T-helper 1 cell (primary cell): ENCODE measurements around the gene KDM3B.
"Not testable (repeated sequence)": the region's sequence is repeated elsewhere in the genome, so short reads cannot be mapped to it uniquely, and the experiment has no call there.

Source experiments
- DNase-seq, 5 donors: peaks; one replicate each; pipeline ENCODE4 v3.0.0-alpha.2; 2012 to 2020

The KDM3B gene

DNA sequence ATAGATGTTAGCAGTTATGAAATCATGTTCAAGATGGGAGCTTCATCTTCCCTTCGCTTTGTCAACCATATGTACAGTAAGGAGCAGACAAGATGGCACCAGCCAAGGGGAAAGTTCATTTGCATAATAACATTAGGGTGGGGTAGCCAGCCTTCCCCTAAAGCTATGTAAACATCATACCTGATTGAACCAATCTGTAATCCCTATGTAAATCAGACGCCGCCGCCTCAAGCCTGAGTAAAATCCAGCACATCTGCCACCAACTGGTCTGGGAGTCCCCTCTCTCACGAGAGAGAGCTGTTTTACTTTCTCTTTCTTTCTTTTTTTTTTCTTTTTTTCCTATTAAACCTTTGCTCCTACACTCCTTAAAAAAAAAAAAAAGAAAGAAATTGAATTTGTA is 55.5 kb downstream of the KDM3B start:
- peak in 1 of 5 donors; percentile 59 for DNase-seq

DNA sequence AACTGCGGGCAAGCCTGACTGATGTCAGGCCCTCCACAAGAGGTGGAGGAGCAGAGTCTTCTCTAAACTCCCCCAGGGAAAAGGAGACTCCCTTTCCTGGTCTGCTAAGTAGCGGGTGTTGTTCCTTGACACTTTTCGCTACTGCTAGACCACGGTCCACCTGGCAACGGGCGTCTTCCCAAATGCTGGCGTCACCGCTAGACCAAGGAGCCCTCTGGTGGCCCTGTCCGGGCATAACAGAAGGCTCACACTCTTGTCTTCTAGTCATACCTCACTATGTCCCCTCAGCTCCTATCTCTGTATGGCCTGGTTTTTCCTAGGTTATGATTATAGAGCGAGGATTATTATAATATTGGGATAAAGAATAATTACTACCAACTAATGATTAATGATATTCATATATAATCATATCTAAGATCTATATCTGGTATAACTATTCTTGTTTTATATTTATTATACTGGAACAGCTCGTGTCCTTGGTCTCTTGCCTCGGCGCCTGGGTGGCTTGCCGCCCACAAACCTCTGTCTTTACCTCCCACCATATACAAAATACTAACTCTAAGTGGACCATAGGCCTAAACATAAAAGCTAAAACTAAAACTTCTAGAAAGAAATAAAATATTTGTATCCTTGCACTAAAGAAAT is 58.6 kb downstream of the KDM3B start:
- not testable (repeated sequence) for DNase-seq

DNA sequence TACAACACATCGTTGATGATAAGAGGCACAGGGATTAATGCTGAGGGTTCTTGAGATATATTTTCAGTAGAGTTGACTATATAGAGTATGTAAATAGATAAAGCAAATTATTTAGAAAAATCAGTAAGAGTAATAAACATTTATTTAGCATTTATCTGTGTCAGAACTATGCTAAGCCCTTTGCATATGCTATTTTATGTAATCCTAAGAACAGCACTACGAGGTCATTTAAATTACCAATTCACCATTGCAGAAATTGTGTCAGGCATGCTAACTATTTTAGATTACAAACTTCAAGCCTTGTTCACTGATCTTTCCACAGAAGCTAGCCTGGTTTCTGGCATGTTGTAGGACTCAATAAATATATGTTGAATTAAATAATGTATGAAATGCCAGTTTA is 66.0 kb downstream of the KDM3B start:
- no peak for DNase-seq

DNA sequence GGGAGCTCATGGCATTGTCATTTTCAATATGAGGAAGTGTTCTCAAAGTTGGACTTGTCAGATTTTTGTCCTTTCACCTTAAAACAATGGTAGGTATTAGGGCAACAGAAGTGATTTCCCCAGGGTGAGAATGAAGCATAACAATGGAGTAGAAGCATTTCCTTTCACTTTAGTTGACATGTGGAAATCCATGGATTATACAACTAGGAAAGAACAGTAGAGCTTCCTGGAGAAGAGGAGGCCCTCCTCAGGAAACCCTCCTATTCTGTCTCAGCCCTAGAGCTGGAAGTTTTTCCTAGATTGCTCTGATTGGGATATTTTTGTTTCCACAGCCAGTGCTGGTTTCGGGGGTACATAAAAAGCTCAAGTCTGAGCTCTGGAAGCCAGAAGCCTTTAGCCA is 72.6 kb downstream of the KDM3B start:
- no peak for DNase-seq

DNA sequence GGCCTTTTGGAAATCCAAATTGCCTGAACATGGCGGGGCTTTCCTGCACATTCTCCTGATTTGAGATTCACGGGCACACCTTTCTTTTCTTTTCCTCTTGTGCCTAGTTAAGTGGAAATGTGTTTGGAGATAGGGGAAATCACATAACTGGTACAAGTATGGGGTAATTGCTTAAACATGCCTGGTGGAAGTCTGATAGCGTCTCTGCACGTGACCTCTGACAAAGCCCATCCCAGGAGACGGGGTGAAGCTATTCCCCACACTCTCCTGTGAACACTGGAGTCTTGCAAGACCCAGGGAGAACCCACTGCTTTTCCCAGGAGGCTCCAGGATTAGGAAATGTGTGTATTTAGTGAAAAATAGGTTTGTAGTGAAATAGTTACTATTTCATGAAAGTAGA is 83.5 kb downstream of the KDM3B start:
- DNase-seq: no peak

DNA sequence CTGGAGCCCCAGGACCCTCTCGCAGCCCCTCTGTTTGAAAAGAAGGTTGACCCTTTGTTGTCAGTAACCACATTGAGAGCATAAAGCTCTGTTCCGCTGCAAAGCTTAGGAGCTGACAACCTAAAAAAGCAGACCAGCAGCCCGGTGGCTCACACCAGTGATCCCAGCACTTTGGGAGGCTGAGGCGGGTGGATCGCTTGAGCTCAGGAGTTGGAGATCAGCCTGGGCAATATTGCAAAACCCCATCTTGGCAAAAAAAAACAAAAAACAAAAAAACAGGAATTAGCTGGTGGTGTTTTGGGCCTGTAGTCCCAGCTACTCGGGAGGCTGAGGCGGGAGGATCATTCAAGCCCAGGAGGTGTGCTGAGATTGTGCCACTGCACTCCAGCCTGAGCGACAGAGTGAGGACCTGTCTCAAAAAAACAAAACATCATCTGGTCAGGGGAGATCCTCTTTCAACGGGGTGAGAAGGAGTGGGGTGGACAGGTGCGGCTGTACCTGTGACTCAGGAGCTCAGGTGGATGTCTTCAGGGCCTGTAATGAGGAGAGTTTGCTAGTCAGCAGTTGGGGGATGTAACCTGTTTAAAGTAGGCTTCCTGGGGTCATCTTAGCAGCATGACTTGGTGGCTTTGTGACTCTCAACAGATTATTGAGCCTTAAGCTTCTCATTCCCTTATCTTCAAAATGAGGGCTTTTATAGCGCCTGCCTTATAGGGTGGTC is 85.7 kb downstream of the KDM3B start:
- DNase-seq: no peak

DNA sequence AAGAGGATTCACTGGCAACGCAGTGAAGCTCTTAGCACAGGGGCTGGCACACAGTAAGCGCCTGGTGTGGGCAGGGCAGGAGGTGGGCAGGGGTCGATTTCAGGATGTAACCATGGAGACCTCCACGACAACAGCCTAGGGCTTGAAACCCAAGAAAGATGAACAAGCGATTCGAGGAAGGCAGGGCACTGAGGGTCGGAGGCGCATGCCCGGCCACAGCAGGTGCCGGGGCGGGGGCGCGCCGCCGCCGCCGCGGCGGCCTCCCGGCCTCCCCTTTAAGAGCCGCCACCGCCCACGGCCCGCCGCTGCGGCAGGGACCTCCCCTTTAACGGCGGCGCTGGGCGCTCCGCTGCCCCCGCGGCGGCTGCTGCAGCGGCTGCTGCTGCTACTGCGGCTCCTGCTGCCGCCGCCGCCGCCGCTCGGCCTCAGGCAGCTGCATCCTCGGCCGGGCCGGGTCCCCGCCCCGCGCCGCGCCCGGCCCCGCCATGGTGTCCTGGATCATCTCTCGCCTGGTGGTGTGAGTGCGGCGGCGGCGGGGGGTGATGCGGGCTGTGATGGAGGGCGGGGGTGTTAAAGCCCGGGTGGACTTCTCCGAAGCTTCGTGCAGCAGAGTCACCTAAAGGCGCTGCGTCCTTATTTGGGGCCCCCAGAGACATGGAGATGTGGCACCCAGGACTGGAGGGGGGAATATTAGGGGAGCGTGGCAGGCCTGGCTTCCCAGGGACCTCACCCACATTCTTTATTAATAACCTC is 86.4 kb downstream of the KDM3B start, which contains the start of gene REEP2:
Gene REEP2 (plus strand): TSS at position 334 of the 753 bp plus-strand sequence. CDS start 152 bp downstream, at position 486.
- DNase-seq: peak; percentile 31 to 62 (median 45)

DNA sequence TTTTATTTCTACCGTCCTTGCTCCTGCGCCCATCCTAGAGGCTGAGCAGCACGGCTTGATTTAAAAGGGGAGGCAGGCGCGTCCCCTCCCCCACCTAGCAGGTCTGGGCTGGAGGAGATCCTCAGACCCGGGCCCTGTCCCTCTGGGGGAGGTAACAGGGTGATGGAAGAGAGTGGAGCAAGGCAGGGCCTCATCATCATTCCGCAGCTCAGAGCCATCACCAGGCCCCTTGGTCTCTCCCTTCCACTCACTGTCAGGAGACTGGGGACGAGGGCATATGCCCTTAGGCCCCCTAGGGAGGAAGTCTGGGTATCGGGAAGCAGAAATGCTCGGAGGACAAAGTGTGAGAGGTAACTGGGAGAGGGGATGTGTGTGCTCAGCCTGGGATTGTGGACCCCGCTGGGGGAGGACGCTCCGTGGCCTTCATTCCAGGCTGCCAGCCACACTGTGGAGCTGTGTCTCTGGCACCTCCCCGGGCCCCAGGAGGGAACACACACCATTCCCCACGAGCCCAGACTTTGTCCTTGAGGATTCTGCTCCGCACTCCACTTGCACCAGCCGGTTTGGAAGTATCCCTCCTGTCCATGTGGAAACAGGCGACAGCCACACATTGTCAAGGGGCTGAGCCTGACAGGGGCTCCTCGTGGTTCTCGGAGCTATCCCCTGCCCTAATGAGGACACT is 87.1 kb downstream of the KDM3B start:
- DNase-seq: no peak

DNA sequence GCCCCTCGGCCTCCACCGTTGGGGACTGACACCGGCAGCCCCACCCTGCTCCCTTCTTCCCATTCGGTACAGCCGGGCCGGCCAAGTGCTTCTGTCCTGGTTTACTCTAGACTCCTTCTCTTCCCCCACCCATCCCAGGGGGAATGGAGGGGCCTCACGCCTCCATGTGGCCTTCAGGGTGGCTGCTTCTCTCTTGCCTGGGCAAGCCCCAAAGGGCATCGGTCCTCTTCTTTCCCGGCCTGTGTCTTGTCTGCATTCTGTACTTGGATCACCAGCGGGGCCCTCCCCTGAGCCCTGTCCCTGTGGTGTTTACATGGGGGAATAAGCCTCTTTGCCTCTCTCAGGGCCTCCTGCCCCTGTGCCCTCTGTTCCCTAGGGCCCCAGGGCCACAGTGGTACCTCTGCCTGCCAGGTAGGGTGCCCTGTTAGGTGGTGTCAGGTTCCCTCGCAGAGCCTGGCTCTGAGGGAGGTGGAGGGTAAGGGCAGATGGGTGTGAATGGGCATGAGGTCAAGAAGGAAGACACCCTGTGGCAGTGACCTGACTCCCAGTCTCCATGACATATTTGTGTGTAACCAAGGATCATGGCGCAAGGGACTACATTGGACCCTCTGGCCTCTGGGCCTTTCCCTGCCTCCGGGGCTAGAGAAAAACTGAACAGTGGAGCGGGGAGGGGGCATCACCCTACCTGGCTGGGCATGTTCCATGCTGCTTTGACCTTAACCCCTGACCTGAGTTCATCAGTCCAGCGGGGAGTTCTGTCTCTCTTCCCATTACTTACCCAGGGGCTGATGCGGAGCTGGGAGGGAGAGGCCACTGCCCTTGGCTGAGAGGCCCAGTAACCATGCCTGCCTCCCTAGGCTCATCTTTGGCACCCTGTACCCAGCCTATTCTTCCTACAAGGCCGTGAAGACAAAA is 87.9 kb downstream of the KDM3B start:
- DNase-seq: no peak

DNA sequence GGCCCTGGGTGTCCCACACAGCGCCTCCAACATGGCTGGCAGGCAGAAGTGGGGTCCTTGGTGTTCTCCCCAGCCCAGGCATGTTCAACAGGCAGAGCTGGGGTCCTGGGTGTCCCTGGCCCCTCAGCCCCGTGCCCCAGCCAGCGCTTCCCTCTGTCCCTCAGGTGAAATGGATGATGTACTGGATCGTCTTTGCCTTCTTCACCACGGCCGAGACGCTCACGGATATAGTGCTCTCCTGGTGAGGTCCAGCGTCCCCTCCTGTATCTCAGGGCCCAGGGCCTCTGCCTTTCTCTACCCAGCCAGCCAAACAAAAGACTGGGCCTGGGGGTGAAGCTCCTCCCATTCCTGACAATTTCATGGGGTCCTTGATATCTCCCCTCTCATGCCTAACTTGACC is 88.7 kb downstream of the KDM3B start:
- no peak for DNase-seq

DNA sequence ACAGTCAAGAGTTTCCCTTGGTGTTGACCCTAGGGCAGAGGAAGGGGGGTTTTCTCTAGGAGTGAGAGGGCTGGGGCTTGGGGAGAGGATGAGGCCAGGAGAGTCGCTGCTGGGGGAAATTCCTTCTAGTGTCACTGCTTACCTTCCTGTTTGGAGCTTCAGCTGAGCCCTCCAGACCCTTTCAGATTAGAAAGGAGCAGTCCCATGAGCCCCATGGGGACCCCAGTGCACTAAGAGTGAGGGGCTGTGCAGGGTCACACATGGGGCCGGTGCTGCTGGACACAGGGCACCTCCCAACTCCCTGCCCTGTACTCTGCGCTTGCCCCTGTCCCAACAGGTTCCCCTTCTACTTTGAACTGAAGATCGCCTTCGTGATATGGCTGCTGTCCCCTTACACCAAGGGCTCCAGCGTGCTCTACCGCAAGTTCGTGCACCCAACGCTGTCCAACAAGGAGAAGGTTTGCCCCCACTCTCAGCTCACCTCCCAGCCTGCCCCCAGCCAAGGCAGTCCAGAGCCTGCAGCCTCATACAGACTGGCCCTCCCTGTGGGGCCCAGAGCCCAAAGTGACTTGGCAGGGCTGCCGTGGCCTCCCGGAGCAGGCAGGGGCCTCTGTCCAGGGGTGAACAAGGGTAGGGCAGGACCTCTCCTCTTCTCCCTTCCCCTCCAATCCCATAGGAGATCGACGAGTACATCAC is 91.7 kb downstream of the KDM3B start:
- no peak for DNase-seq

DNA sequence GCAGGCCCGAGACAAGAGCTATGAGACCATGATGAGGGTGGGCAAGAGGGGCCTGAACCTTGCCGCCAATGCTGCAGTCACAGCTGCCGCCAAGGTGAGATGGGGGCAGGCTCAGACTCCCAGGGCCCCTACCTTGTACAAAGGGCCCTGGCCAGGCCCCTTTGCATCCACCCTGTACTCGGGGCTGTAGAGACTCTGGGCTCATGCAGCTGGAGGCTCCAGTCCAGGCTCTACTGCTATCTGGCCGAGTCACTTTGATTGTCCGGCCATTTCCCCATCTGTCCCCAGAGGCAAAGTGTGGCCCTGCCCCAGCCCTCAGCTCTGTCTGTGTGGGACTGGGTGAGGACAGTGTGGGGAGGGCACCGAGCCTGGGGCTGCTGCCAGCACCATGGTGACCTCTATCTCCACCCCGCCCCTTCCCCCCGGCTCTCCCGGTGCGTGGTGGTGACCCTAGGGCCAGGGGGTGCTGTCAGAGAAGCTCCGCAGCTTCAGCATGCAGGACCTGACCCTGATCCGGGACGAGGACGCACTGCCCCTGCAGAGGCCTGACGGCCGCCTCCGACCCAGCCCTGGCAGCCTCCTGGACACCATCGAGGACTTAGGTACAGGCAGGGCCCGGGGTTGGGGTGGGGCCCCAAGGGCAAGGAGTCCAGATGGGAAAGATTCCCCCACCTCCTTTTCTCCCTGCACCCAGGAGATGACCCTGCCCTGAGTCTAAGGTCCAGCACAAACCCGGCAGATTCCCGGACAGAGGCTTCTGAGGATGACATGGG is 92.5 kb downstream of the KDM3B start:
- no peak for DNase-seq

DNA sequence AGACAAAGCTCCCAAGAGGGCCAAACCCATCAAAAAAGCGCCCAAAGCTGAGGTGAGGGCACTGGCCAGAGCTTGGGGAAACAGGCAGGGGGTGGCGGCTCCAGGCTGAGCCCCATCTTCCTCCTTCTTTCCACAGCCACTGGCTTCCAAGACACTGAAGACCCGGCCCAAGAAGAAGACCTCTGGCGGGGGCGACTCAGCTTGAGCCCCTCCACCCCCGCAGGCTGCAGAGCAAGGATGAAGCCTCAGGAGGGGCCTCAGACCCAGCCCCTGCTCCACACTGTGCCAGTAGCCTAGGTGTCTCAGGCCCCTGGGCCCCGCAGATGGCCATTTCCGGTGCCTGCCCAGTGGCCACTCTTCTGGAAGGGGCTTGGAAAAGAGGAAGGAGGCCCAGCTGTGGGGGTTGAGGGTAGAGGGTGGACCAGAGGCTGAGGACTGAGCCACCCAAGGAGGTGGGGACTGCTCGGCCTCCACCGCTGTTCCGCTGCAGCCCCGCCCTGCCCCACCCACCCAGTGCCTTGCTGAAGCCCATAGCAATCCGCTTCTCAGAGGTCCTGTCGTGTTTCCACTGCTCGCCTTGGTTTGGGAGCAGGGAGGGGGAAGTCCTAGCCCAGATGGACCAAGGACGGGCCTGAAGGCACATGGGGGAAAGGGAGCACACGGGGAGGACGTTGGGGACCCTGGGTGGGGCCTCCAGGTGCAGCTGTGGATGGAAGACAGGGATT is 93.2 kb downstream of the KDM3B start:
- DNase-seq: no peak

DNA sequence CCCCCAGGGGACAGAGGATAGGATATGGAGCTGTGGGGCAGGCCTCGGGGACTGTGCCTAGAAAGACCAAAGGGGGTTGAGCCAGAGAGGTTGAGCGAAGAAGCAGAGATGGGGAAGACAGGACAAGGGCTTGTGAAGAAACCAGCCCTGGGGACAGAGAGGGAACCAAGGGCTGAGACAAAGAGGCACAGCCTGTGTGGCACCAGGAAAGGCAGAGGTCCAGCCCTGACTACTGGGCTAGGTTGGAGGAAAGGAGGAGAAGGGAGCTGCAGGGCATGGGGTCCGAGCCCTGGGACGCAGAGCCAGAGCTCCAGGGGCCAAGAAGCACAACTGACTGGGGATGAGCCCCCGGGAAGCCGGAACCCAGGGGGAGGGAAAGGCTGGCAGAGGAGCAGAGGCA is 95.6 kb downstream of the KDM3B start:
- no peak for DNase-seq

DNA sequence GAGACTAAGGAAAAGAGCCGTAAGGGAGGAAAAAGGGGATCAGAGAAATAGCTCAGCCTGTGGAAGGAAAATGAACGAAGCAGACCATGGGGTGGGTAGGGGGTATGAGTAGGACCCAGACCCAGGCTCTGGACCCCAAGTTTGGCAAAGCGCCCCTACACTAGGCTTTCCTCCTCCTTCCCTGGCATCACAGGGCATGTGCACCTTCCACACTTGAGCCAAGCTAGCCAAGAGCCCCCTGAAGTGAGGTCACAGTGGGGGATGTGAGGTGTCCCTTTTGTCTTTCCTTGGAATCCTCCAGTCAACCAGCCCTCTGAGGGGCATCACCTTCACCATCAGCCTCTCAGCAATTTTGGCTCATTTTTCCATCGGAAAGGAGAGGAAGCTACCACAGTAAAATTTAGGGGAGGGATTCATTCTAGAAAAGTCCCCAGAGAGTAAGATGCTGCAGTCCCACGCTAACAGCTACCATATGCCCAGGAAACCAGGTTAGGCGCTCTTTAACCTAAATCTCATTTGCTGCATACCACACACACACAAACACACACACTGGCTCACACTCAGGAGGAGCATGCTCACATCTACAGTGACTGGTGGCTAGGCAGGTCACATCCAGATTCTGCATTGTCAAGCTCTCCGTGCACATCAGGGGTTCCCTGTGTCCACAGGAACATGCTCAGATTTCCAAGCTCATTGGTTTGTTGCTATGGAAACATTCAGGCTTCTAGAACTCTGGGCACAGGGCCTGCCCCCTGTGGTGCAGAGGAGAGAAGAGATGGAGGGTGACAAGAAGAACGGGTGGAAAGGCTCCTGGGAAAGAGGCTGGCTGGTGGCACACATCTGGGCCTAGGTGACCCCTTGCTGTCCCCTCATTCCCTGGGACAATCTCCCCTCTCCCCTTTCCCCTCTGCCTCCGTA is 96.3 kb downstream of the KDM3B start:
- DNase-seq: no peak

DNA sequence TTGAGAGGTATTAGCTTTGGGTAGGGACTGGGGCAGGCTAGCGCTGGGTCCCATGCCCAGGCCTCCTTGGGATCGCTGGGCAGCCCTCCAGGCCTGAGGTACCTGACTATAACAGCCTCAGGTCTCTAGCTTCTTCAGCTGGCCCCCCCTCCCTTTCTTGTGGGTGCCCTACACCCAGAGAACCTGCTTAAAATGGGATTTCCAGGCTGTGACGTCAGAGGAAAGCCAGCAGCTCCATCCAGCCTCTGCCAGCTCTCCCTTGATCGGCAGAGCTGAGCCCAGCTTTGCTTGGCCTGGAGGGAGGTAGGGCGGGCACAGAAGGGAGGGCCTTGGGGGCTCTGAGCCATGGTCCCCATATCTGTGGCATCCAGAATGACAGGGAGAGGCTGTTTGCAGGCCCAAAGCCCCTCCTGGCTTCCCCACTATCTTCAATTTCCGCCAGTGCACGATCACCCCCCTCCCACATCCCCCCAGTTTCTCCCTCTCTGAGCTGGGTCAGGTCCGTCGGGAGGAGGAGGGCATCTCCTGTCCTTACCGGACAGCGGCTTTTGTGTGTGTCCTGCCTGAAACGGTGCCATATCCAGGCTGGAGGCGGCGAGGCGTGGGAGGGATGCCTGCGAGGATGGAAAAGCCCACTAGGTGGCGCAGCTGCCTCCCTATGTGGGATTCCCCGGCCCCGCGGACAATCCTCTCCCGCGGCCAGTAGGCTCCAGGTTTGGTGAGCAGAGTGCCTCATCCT is 97.2 kb downstream of the KDM3B start:
- peak; percentile 55 to 75 (median 66) for DNase-seq

DNA sequence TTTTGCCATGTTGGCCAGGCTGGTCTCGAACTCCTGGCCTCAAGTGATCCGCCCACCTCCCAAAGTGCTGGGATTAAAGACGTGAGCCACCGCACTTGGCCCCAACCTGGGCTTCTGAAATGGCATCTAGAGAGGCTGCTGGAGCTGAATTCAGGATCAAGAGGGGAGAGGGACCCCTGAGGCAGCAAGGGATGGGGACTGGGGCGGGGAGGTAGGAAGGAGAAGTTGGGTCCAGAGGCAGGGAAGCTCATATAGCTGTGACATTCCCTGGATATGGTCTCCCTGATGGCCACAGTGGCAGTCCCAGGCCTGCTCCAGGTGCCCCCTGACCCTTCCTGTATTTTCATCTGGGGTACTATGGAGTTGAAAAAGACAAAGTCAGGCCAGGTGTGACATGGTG is 98.5 kb downstream of the KDM3B start:
- DNase-seq: no peak

DNA sequence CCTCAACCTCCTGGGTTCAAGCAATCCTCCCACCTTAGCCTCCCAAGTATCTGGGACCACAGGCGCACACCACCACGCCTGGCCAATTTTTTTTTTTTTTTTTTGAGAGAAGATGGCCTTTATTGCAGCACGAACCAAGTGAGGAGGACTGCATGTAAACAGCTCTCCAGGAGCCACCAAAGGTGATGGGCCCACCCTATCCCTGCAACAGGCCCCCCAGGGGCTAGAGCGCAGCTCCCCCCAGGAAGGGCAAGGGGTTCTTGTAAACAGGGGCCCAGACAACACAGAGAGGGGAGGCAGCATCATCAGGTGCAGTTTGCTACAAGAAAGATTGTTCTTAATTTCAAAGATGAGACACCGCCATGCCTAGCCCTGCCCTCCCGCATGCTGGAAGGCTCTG is 100.2 kb downstream of the KDM3B start:
- no peak for DNase-seq
